Stimulated activated CD8-positive, alpha-beta memory T cell treated with anti-CD3 and anti-CD28 coated beads, Interleukin-12 subunit alpha, Interleukin-12 subunit beta, amount 100 ng/mL, for 4 hours (primary cell): ENCODE results near the gene LIMS4.
"Not testable (repeated sequence)": the region's sequence is repeated elsewhere in the genome, so short reads cannot be mapped to it uniquely, and the experiment has no call there.

Source experiments
- DNase-seq: peaks from one replicate; pipeline ENCODE4 v3.0.0-alpha.2; 2020; ENCODE audit warnings: low read depth

LIMS4 gene, protein sequence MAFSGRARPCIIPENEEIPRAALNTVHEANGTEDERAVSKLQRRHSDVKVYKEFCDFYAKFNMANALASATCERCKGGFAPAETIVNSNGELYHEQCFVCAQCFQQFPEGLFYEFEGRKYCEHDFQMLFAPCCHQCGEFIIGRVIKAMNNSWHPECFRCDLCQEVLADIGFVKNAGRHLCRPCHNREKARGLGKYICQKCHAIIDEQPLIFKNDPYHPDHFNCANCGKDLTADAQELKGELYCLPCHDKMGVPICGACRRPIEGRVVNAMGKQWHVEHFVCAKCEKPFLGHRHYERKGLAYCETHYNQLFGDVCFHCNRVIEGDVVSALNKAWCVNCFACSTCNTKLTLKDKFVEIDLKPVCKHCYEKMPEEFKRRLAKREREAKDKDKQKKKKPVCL

DNA sequence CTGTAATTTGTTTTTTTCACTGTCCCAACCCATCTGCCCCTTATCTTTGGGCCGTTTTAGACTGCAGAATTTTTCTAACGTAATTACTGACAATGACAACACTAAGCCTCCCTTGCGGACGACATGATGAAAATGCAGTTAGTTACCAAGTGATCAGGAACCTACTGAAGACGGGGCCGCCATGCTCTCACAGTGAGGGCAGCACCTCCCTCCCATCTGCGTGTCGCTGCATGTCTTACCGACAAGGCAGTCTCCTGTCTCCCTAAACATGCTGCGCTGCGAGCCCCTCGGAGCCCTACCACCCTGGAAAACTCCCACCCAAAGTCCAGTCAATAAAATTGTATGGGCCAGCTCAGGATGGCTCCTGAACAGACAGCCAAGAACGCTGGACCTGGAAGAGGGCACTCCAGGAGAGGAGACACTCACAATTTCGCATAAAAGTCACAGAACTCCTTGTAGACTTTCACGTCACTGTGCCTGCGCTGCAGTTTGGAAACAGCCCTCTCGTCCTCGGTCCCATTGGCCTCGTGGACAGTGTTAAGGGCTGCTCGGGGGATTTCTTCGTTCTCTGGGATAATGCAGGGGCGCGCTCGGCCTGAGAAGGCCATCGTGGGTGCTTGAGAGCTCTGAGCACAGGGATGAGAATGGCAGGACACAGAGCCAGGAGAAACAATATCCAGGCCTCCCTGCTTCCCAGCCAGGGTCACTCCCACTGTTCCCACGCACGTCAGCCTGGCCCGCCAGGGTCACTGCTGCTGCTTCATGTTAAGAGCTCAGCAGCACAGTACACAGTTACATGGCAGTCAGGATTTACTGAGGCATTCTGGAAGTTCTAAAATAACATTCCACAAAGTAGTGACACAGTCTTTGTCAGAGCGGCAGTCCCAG is at the start of gene LIMS4:
Gene LIMS4 (minus strand): TSS at position 646 of the 888 bp plus-strand sequence. CDS start 38 bp downstream, at position 608.
- not testable (repeated sequence) for DNase-seq

DNA sequence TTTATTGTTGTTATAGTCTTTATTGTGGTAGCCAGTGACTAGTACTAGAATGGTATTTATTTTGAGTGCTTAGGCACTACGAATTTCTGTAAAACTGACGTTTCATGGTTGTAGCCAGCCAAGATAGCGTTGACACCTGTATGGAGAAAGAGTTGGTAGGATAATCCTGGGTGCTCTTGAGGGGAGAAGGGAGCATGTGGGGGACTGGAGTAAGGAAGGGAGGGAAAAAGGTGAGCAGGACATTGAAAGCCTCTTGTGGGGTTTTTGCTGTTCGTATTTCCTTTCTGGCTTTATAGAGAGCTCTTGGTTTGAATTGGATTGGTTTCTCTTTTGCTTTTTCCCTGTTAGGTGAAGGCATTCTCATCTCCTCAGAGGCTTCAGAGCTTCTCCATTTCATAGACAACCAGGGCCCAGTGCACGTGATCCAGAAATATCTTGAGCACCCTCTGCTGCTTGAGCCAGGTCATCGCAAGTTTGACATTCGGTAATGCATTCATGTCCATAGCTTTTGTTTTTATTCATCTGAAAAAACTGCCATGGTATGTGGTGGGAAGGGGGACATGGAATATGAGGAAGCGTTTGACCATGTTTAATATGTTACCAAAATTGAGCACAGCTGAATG is 27.2 kb upstream of the LIMS4 start:
- DNase-seq: not testable (repeated sequence)

DNA sequence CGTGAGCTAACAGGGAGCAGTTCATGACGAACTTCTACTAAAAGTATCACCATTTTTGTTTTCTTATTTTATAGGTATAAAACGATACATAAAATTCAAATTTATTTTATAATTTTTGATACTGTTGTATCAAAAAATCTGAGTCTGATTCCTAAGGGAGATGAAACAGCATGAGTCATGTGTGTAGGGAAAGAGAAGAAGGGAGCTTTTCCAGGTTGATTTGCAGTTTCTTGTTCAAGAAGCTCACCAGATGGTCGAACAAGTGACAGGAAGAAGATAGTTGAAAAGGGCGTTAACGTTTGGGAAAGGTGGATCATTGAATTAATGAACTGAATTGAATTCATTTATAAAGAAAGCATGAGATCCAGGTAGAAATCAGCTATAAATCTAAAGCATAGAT is 23.4 kb upstream of the LIMS4 start:
- not testable (repeated sequence) for DNase-seq

DNA sequence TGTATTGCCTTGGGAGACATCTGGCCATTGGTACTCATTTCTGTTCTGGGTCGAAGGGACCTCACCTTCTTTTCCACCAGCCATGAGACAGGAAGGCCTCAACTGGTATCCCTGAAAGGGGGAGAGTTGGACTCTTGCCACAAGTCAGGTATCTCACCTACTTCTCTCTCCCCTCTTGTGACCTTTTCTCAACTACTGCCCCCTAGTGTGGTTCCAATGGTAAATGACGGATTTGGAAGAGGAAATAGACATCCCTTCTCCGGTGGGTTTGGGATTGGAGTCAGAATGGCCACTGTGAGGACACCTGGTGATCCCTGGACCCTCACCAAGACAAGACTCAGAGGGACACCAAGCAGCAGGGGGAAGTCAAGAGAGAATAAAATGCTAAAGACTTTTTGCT is 21.9 kb upstream of the LIMS4 start:
- DNase-seq: not testable (repeated sequence)

DNA sequence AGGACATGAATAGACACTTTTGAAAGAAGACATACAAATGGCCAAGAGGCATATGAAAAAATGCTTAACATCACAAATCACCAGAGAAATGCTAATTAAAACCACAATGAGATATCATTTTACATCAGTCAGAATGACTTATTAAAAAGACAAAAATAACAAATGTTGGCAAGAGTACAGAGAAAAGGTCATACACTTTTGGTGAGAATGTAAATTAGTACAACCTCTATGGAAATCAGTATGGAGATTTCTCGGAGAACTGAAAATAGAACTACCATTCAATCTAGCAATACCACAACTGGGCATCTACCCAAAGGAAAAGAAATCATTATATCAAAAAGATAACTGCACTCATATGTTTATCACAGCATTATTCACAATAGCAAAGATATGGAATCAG is 16.4 kb upstream of the LIMS4 start:
- DNase-seq: not testable (repeated sequence)

DNA sequence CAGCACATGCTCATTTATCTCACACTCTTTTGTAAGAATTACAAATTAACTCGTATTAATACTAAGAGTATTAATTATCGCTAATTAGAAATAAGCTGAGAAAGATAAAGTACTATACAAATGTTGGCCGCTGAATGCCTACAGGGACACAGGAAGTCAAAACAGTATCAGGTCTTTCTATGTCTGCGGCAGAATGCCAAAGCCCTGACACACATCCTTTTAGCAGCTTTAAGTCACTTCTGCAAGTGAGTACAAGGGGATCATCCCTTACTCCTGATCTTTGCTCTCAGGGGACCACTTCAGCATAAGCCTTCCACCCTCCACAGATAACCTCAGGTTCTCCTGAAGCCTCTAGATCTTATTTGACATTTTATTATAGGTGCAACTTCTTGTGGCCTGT is 10.1 kb upstream of the LIMS4 start:
- not testable (repeated sequence) for DNase-seq

DNA sequence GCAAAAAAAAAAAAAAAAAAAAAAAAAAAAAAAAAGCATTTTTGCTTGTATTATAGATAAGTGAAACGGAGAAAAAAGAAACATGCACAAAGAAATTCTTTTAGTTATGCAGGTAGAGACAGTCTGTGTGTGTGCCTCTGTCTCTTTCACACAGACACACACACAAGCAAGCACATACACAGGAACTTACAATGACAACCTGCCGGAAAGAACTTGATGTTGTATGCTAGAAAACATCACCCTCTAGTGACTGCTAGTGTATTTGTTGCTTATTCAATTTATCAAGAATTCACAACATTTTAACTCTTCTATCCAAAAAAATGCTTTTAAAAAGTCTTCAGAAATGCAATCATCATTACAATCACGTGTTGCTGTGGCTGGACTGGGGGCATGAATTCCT is 8.6 kb upstream of the LIMS4 start:
- DNase-seq: not testable (repeated sequence)

DNA sequence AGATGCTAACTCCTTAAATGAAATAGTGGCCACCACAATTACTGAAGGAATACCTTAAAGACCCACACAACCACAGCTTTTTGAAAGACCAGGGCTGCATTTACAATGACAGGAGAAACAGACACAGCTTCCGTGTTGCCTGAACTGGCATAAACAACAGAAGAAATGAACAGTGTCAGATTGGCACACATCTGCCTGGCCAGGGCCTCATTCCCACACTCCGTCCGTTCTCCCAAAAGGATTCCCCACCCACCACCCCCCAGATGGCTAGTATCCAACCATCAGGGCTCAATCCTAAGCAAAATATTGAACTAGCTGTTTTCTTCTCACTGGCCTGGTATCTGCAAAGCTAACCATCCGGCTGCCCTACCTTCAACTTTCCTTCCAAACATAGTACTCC is 7.5 kb upstream of the LIMS4 start:
- not testable (repeated sequence) for DNase-seq

DNA sequence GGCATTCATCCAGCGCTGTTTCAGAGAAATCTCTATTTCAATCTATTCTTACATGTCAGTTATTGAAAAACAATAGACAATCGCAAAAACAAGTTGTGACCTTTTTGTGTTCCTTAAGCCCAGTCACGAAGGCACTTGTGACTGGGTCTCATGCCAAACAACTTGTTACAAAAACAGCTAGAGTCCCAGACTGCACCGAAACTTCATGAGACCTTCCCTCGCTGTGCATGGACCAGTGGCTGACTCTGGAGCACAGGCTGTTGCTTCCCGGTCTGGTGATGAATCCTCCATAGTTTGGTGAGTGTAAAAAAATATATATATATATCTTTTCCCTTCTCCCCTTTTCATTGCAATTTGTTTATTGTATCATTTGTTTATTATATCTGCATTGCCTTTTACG is 4.8 kb upstream of the LIMS4 start:
- DNase-seq: not testable (repeated sequence)

DNA sequence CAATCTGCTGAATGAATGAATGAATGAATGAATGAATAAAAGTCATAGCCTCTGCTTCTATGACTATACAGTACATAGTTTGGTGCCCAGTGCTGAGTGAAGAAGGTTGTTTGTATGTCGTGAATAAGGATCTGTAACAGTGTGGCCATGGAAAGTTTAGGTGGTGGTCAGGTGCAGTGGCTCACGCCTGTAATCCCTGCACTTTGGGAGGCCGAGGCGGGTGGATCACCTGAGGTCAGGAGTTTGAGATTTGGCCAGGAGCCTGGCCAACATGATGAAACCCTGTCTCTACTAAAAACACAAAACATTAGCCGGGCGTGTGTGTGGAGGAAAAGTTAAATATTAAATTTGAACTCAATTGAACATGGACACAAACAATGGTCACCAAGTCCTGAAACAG is 4.3 kb upstream of the LIMS4 start:
- DNase-seq: not testable (repeated sequence)

DNA sequence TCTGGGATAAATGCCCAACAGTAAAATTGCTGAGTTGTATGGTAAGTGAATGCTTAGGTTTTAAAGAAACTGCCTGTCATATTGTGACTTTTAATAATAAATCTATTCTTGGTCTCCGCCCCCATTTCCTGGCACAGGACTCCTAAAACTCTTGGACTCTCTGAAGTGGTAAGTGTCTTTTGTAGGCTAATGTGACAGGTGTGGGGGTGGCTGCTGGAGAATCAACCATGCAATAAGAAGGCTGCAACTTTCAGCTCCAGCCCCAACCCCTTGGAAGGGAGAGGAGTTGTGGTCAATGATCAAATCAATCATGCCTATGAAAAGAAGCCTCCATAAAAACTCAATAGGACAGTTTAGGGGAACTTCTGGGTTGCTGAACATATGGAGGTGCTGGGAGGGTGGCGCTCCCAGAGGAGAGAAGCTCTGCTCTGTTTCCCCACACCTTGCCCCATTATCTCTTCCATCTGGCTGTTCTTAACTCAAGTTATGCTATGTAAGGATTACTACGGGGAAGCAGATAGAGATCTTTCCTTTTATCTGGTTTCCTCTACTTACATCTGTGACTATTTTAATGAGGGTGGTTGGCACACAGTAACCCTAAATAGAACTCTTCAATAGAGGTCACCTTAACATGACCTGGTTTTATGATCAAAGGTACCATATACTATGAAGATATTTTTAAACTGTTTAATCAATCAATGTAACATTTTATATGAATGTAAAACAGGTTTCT is 3.2 kb upstream of the LIMS4 start:
- DNase-seq: not testable (repeated sequence)

DNA sequence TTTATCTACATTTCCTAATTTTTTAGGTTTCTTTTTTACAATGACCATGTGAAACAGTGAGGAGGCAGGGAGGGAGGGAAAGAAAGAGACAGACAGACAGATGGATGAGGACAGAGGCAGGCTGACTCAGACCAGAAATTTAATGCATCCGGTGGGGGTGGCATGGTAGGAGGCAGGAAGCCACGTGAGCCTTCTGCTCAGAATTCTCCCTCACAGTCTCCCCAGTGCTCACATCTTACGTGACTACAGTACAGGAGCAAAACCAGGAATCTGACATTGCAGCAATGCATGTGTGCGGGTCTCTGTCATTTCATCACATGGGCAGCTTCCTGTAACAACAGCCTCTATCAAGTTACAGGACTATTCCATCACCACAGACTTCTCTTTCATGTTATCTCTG is 2.3 kb upstream of the LIMS4 start:
- DNase-seq: not testable (repeated sequence)

DNA sequence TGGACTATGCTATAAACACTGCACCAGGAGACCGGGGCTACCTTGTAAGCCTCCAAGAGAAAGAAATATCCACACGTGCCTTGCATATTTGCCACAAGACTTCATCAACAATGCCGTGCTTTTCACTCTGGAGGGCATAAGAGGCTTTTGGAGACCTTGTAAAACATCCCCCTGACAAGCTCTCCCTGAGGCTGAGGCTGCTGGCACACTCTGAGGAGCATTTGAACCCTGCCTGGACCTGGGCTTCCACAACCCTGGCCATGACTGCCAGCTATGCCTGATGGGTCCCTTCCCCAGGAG is 393 bp upstream of the LIMS4 start:
- DNase-seq: not testable (repeated sequence)

DNA sequence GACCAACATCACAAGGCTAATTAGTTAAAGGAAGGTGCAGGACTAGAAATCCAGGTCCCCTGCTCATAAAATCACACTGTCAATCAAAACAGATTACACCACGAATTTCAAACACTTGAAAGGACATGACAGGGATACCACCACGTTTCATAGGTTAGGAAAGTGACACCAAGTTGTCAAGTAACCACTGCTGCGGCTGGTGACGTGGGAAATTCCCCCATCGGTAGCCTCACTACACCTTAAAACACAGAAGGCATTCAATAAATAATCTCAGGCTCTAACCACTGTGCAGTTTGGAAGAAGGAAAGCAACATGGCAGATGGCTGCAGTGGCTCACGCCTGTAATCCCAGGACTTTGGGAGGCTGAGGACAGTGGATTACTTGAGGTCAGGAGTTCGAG is 3.7 kb downstream of the LIMS4 start:
- not testable (repeated sequence) for DNase-seq

DNA sequence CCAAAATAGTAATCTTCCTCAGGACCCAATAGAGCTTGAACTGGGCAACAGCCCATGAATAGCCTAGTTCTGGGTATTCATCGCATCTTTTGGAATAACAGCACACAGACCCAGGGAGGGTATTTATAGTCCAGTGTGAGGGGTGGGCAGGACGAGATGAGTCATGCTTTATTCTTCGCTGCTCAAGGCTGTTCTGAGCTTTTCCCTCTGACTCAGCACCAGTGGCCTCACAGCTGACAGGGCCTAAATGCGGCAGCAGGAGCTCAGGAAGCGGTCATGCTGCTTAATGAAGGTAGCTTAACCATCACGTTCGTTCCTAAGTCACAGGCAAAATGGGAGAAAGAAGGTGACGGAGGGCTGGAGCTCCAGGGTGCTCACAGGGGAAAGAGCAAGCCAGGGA is 7.3 kb downstream of the LIMS4 start:
- DNase-seq: not testable (repeated sequence)

DNA sequence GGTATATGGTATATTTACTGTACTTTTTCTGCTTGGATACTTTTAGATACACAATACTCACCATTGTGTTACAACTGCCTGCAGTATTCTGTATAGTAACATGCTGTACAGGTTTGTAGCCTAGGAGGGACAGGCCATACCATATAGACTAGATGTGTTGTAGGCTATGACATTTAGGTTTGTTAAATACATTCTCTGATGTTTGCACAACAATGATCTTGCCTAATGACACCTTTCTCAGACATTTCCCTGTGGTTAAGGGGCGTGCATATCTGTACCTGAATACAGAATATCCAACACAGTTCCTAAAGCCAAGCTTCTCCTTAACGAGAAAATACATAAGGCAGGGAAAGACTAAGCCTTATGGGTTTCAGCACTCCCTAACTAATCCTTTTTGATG is 10.2 kb downstream of the LIMS4 start:
- not testable (repeated sequence) for DNase-seq

DNA sequence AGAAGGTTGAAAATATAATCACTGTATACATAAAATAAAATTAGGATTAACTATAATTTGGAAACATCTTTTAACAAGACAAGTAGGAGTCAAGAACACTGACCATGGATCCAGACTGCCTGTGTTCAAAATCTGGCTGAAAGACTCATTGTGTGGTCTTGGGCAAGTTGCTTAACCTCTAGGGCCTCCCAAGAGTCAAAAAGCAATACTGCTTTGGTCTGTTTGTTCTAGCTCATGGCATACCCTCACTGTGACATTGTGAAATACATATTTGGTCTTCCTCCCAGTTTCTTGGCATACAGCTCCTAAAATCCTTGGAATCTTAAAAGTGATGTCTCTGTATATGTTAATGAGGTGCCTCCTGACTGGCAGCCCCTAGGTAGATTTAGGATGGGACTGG is 12.3 kb downstream of the LIMS4 start:
- not testable (repeated sequence) for DNase-seq

DNA sequence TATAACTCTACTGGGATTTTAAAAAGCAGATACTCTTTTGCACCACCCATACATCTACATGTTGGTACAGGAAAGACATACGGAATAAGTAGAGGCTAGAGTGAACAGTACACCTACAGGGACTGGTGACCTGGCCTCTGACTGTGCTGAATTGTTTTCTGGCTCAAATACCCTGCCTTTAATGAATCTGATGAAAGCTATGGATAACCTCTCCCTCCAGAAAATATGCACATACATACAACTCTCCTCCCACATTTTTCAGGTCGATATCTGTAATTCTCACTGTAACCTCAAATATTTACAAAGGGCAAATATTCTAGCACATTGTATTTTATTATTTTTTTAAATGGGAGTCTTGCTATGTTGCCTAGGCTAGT is 15.4 kb downstream of the LIMS4 start:
- DNase-seq: not testable (repeated sequence)

DNA sequence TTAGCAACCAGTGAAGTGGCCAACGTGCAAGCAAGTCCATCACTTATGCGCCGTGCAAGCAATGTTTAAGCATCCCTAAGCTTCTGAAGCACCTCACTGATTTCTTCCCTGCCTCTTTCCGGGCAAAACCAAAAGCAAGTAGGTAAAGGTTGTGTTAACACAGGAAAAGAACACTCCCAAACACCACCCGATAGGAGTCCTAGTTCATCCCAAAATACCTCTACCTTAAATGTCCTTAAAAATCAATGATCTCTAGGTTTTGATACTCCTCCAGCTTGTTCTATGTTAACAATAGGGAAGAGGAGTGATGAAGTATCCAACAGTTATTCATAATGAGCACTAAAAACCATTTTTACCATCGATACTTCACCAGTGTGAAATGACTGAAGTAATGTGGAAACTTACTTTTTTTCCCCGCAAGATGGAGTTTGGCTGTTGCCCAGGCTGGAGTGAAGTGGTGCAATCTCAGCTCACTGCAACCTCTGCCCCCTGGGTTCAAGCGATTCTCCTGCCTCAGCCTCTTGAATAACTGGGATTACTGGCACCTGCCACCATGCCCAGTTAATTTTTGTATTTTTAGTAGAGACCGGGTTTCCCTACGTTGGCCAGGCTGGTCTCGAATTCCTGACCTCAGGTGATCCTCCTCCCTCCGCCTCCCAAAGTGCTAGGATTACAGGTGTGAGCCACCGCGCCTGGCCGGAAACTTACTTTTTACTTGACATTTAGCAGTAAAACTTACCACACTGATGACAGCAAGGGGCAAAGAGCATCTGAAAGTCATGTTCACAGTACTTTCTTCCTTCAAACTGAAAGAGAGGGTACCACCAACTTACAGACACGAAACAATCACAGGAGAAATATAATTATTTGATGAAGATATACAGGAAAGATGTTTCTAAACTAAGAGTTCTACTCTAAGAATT is 16.1 kb downstream of the LIMS4 start:
- DNase-seq: not testable (repeated sequence)

DNA sequence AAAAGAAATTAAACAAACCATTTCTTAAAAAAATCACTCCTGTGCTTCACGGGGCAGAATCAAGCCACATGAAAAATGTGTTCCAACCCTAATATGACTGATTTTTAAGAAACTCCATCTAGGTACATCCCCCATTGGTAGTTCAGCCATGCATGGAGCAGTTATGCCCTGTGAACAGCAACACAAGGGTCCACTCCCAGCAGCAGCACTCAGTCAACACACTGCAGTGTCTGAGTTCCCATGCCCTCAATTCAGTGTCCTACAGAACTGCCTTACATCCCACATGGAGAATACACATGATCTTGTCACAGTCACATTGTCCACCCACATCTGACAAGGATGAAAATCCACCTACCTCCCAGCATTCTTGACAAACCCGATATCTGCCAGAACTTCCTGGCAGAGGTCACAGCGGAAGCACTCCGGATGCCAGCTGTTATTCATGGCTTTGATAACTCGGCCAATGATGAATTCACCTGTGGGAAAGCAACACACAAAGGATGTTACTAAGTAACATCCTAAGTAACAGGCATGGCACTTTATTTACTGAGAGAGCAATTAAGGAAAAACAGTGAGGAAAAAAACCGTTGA is 17.4 kb downstream of the LIMS4 start:
- not testable (repeated sequence) for DNase-seq
